Breast epithelium (tissue), 3 donors: ENCODE measurements around the gene FYN.

Source experiments
- CTCF ChIP-seq, 3 donors: fragments of 450-650 bp; IDR thresholded peaks; one replicate each; pipeline ENCODE4 v1.5.1; 2016 to 2017; ENCODE audit warnings: antibody characterized with exemption in 3 of 3, mild to moderate bottlenecking in 3 of 3, moderate library complexity in 3 of 3
- POLR2A ChIP-seq: fragments of 450-650 bp; IDR thresholded peaks from one replicate; pipeline ENCODE4 v1.6.1; 2016; ENCODE audit warnings: antibody characterized with exemption, mild to moderate bottlenecking, moderate library complexity

GRCh38 chr6:111731456-111732195, 141.6 kb downstream of the FYN start:
- TF ChIP-seq CTCF (IDR thresholded peaks at IDR 0.05) (no peak), POLR2A (no peak)
